ENCODE results near the gene ZNF618.

- TF ChIP-seq POLR2AphosphoS5 (IDR thresholded peaks at IDR 0.05; ENCODE audit: low read depth, low read length): no peak
- TF ChIP-seq, protein P1, sequence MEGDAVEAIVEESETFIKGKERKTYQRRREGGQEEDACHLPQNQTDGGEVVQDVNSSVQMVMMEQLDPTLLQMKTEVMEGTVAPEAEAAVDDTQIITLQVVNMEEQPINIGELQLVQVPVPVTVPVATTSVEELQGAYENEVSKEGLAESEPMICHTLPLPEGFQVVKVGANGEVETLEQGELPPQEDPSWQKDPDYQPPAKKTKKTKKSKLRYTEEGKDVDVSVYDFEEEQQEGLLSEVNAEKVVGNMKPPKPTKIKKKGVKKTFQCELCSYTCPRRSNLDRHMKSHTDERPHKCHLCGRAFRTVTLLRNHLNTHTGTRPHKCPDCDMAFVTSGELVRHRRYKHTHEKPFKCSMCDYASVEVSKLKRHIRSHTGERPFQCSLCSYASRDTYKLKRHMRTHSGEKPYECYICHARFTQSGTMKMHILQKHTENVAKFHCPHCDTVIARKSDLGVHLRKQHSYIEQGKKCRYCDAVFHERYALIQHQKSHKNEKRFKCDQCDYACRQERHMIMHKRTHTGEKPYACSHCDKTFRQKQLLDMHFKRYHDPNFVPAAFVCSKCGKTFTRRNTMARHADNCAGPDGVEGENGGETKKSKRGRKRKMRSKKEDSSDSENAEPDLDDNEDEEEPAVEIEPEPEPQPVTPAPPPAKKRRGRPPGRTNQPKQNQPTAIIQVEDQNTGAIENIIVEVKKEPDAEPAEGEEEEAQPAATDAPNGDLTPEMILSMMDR (IDR thresholded peaks at IDR 0.05): no peak
- TF ChIP-seq, protein P2, sequence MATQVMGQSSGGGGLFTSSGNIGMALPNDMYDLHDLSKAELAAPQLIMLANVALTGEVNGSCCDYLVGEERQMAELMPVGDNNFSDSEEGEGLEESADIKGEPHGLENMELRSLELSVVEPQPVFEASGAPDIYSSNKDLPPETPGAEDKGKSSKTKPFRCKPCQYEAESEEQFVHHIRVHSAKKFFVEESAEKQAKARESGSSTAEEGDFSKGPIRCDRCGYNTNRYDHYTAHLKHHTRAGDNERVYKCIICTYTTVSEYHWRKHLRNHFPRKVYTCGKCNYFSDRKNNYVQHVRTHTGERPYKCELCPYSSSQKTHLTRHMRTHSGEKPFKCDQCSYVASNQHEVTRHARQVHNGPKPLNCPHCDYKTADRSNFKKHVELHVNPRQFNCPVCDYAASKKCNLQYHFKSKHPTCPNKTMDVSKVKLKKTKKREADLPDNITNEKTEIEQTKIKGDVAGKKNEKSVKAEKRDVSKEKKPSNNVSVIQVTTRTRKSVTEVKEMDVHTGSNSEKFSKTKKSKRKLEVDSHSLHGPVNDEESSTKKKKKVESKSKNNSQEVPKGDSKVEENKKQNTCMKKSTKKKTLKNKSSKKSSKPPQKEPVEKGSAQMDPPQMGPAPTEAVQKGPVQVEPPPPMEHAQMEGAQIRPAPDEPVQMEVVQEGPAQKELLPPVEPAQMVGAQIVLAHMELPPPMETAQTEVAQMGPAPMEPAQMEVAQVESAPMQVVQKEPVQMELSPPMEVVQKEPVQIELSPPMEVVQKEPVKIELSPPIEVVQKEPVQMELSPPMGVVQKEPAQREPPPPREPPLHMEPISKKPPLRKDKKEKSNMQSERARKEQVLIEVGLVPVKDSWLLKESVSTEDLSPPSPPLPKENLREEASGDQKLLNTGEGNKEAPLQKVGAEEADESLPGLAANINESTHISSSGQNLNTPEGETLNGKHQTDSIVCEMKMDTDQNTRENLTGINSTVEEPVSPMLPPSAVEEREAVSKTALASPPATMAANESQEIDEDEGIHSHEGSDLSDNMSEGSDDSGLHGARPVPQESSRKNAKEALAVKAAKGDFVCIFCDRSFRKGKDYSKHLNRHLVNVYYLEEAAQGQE (IDR thresholded peaks at IDR 0.05; ENCODE audit: insufficient read depth in 1 of 2, low read depth in 2 of 2, low read length in 1 of 2): no peak
- no peak for TF ChIP-seq TCF7L2 (IDR thresholded peaks at IDR 0.05; ENCODE audit: low read depth, low read length)
- no peak for TF ChIP-seq SIN3A (IDR thresholded peaks at IDR 0.05; ENCODE audit: borderline replicate concordance, insufficient read depth, low read depth, low read length)
These were observed 34.0 kb downstream of the ZNF618 start for GRCh38 chr9:113910036-113910639.

Data from Panc1 (cell line).